ENCODE results near the gene NFYB.
"Not testable (repeated sequence)": the region's sequence is repeated elsewhere in the genome, so short reads cannot be mapped to it uniquely, and the experiment has no call there.

NFYB gene

DNA sequence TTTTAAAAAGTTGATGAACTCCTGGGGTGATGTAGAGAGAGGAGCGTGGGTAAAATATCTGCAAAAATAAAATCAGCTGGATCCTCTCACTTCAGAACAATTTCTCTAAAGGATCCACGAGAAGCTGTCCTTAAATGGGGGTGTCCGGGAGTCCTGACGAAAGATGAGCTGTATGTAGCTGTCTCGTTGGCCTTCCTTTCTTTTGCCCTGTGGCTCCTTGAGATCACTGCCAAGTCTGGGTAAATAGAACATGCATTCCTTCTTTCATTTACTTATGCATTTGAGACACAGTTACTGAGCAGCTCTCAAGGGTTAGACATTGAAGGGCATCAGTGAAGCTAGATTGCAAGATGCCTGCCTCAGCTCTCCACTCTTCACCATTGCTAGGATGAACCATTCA is 42.4 kb upstream of the NFYB start:
- no peak for TF ChIP-seq CTCF (conservative IDR thresholded peaks at IDR 0.05; ENCODE audit: control insufficient read depth, insufficient read depth, low read depth, low read length)
- no peak overlapping the region for H3K4me3 ChIP-seq (ENCODE audit: control insufficient read depth, low read depth, low read length)
- DNase-seq (ENCODE audit: low read depth), result no peak

GRCh38 chr12:104177663-104178501 is 39.9 kb upstream of the NFYB start:
- TF ChIP-seq CTCF (conservative IDR thresholded peaks at IDR 0.05; ENCODE audit: control insufficient read depth, insufficient read depth, low read depth, low read length), result peak; percentile 35
- H3K4me3 ChIP-seq (ENCODE audit: control insufficient read depth, low read depth, low read length), result no peak overlapping the region

DNA sequence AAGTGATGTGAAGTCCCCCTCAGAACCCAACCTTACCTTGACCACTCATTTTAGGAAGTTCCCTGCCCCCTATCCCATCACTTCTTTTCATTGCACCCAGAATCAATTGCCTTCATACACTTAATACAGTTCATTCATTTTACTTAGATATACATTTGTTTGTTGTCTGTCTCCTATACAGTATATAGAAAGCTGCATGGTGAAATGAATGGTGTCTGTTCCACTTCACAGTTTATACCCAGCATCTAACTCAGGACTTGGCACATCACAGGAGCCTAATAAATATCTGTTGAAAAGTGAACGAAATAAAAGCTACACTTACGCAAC is 39.3 kb upstream of the NFYB start:
- H3K4me3 ChIP-seq (ENCODE audit: control insufficient read depth, low read depth, low read length), result no peak overlapping the region
- no peak for TF ChIP-seq CTCF (conservative IDR thresholded peaks at IDR 0.05; ENCODE audit: control insufficient read depth, insufficient read depth, low read depth, low read length)
- no peak for DNase-seq (ENCODE audit: low read depth)

More at GRCh38 chr12:104177663-104178501, 39.9 kb upstream of the NFYB start:
- peak; percentile 99 for DNase-seq (ENCODE audit: low read depth)

DNA sequence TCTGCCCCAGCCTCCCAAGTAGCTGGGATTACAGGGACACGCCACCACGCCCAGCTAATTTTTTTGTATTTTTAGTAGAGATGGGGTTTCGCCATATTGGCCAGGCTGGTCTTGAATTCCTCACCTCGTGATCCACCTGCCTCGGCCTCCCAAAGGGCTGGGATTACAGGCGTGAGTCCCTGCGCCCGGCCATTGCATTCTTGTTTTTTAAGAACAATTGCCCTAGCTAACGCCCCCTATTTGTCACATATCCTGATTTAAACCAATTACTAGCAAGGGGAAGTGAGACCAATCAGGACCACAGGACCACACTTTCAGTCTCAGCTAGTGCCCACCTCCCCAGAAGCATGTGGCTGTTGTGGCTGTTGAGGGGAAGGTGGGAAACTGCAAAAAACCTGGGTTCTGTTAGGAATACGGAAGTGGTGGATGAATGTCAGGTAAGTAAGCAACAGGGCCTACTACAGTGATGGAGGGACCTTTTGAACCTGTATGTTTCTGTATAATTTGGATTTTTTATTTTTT is 37.8 kb upstream of the NFYB start:
- no peak for DNase-seq (ENCODE audit: low read depth)
- TF ChIP-seq CTCF (conservative IDR thresholded peaks at IDR 0.05; ENCODE audit: control insufficient read depth, insufficient read depth, low read depth, low read length), result no peak
- H3K4me3 ChIP-seq (ENCODE audit: control insufficient read depth, low read depth, low read length), result no peak overlapping the region

- H3K4me3 ChIP-seq (ENCODE audit: control insufficient read depth, low read depth, low read length); DNase-seq (ENCODE audit: low read depth): not testable (repeated sequence)
Measured at GRCh38 chr12:104173804-104174203, 35.8 kb upstream of the NFYB start.

DNA sequence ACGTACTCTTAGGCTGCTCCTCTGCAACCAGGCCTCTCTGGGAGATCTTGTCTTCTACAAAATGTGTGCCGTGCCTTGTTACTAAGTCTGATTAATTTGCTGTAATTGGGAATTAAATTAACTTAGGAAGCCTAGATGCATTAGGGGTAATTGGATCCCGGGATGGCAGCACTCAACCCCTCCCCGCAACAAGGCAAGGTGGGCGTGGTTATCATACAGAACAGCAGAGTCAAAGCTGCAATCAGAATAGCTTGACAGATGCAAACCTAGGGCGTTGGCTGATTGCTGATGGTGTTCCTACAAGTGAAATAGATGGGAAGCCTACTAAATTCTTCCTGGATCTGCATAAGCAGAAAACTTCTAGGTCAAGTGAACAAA is 34.5 kb upstream of the NFYB start:
- no peak for DNase-seq (ENCODE audit: low read depth)
- TF ChIP-seq CTCF (conservative IDR thresholded peaks at IDR 0.05; ENCODE audit: control insufficient read depth, insufficient read depth, low read depth, low read length), result no peak
- no peak overlapping the region for H3K4me3 ChIP-seq (ENCODE audit: control insufficient read depth, low read depth, low read length)

DNA sequence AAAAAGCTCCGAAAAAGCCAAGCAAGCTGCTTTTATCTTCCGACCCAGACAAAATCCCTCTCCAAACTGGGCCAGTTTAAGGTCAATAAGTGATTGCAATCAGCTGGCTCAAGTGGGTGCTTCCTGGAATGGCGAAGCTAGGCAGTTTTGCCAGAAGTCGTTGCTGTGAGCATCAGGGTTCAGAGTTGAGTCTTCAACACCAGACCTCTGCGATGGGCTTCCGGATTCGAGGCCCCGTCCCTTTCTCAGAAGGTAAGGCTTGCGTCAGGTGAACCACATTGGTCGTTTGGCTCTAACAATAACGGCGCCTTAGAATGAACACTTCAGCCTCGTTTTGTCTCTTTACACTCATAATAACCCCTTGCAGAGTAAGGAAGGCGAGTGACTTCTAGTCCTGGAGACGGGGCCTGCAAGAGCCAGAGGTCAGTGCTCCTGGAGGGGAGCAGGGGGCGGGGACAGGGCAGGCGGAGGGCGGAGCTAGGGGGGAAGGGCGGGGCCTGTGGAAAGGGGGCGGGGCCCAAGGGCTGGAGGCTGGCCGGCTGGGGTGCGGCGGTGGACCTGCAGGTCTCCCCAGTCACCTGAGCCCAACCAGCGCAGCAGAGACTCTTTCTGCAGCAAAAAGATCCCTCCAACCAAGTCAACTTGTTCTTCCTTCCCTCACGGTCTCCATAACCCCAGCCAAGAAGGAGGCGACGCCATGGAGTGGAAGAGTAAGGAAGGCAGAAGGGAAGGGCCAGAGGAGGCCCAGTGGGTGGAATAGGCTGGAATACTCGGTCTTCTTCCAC is 34.0 kb upstream of the NFYB start:
- no peak for DNase-seq (ENCODE audit: low read depth)
- no peak for TF ChIP-seq CTCF (conservative IDR thresholded peaks at IDR 0.05; ENCODE audit: control insufficient read depth, insufficient read depth, low read depth, low read length)
- no peak overlapping the region for H3K4me3 ChIP-seq (ENCODE audit: control insufficient read depth, low read depth, low read length)

Measured in fibroblast of mammary gland (primary cell).